Prostate gland (tissue), 2 donors: ENCODE results near the gene LRRTM1.

Source experiments
- CTCF ChIP-seq, 4 experiments: fragments of 200-600 bp in 2 of 4; fragments of 450-650 bp in 2 of 4; sonication (generic) in 2 of 4; IDR thresholded peaks; 1 replicate in 3 of 4; 2 replicates in 1 of 4; pipeline ENCODE4 v1.5.1; 2016 to 2019; ENCODE audit warnings: antibody characterized with exemption in 4 of 4, mild to moderate bottlenecking in 2 of 4, moderate library complexity in 2 of 4
- POLR2A ChIP-seq: fragments of 450-650 bp; IDR thresholded peaks from one replicate; pipeline ENCODE4 v1.6.1; 2016; ENCODE audit warnings: antibody characterized with exemption, mild to moderate bottlenecking

GRCh38 chr2:80252294-80252986 lies 52.1 kb downstream of the LRRTM1 start:
- TF ChIP-seq CTCF (IDR thresholded peaks at IDR 0.05), result no peak
- no peak for TF ChIP-seq POLR2A
